ENCODE measurements around the gene IL1RAPL1. TPM values are rescaled to one million over a fixed set of nuclear protein-coding genes. Genes with fewer than 3 reads are reported as not detected.

Gene IL1RAPL1
- total and polyA plus RNA-seq, 8 donors = 0.06 to 3.3 (median 0.31) TPM; not detected in 3

GRCh38 chrX:29431895-29432294, 844.6 kb downstream of the IL1RAPL1 start:
- no peaks in the 10 kb centered on the region for H3K4me1 ChIP-seq
- 67 to 84% (median 77%) methylated on average over 2 of the region's 2 CpGs for WGBS, 5 donors
- no peak overlapping the region for H3K4me3 ChIP-seq
- no peaks in the 10 kb centered on the region for H3K36me3 ChIP-seq
- H3K9me3 ChIP-seq = peaks cover 0 to 8% (median 3%) of the 10 kb centered on the region in 4 donors
- TF ChIP-seq CTCF (IDR thresholded peaks at IDR 0.05) (no peak), POLR2AphosphoS5 (IDR thresholded peaks at IDR 0.05) (no peak), EP300 (IDR thresholded peaks at IDR 0.05) (no peak), POLR2A (IDR thresholded peaks at IDR 0.05) (no peak)
- intact Hi-C loops (cut with DNase I; ENCODE audit: low total_unique reads) = no loop called here
- no peak overlapping the region for H3K27ac ChIP-seq
- no peak for DNase-seq
- H3K27me3 ChIP-seq = no peaks in the 10 kb centered on the region

- intact Hi-C loops (cut with DNase I; ENCODE audit: low total_unique reads) = no loop called here
- H3K27ac ChIP-seq = no peak overlapping the region
- TF ChIP-seq CTCF (IDR thresholded peaks at IDR 0.05) (no peak), POLR2AphosphoS5 (IDR thresholded peaks at IDR 0.05) (no peak), POLR2A (IDR thresholded peaks at IDR 0.05) (no peak), EP300 (IDR thresholded peaks at IDR 0.05) (no peak)
- H3K9me3 ChIP-seq = peaks cover 0 to 2% (median under 1%) of the 10 kb centered on the region in 4 donors
- H3K4me3 ChIP-seq = no peak overlapping the region
- H3K27me3 ChIP-seq = no peaks in the 10 kb centered on the region
- no peak for DNase-seq
- H3K4me1 ChIP-seq = no peaks in the 10 kb centered on the region
- no peaks in the 10 kb centered on the region for H3K36me3 ChIP-seq
Observed at GRCh38 chrX:29432534-29432933, 845.3 kb downstream of the IL1RAPL1 start.

GRCh38 chrX:29434939-29435338, 847.7 kb downstream of the IL1RAPL1 start:
- Histone ChIP-seq H3K27me3 (no peaks in the 10 kb centered on the region), H3K9me3 (no peaks in the 10 kb centered on the region), H3K36me3 (no peaks in the 10 kb centered on the region), H3K4me3 (no peak overlapping the region), H3K4me1 (no peaks in the 10 kb centered on the region), H3K27ac (no peak overlapping the region)
- no peak for DNase-seq
- TF ChIP-seq EP300 (IDR thresholded peaks at IDR 0.05) = no peak
- TF ChIP-seq POLR2AphosphoS5 (IDR thresholded peaks at IDR 0.05) = no peak
- no peak for TF ChIP-seq POLR2A (IDR thresholded peaks at IDR 0.05)
- no peak for TF ChIP-seq CTCF (IDR thresholded peaks at IDR 0.05)
- 78 to 99% (median 84%) methylated on average over 3 of the region's 3 CpGs for WGBS, 5 donors
- intact Hi-C loops (cut with DNase I; ENCODE audit: low total_unique reads) = no loop called here

GRCh38 chrX:29435396-29435795, 848.1 kb downstream of the IL1RAPL1 start:
- Histone ChIP-seq H3K27me3 (no peaks in the 10 kb centered on the region), H3K4me1 (no peaks in the 10 kb centered on the region), H3K4me3 (no peak overlapping the region), H3K36me3 (no peaks in the 10 kb centered on the region), H3K9me3 (no peaks in the 10 kb centered on the region), H3K27ac (no peak overlapping the region)
- TF ChIP-seq POLR2AphosphoS5 (IDR thresholded peaks at IDR 0.05) (no peak), EP300 (IDR thresholded peaks at IDR 0.05) (no peak), CTCF (IDR thresholded peaks at IDR 0.05) (no peak), POLR2A (IDR thresholded peaks at IDR 0.05) (no peak)
- intact Hi-C loops (cut with DNase I; ENCODE audit: low total_unique reads) = no loop called here
- no peak for DNase-seq
- WGBS, 5 donors = 41 to 75% (median 65%) methylated on average over 4 of the region's 4 CpGs
